HG02938 (cell line): ENCODE results near the gene CLDN3.
"Not testable (repeated sequence)": the region's sequence is repeated elsewhere in the genome, so short reads cannot be mapped to it uniquely, and the experiment has no call there.

ENCODE experiments used
- ATAC-seq: cut with Tn5 transposase; IDR thresholded peaks from one replicate; pipeline ENCODE4 v1.9.1; 2021; ENCODE audit warnings: mild to moderate bottlenecking, moderate library complexity; ENCODE audit not compliant: unreplicated experiment

CLDN3 gene

DNA sequence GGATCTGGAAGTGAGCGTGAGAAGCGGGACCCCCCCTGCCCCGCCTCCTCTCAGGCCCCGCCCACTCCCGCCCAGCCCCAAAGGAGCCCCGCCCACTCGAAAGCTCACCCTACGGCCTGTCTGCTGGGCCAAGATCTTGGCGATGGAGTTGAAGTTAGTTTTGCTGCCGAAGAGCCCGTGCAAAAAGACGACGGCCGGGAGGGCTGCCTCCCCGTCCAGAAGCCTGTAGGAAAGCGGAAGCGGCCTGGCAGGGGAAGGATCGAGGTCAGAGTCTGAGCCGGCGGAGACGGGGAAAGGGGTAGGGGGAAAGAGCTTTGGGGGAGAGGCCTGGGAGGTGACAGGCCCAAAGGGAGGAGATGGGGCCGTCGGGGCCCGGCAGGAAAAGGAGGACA is 31.9 kb downstream of the CLDN3 start:
- ATAC-seq = no peak

- ATAC-seq = no peak
Observed at GRCh38 chr7:73737491-73738219, 32.4 kb downstream of the CLDN3 start.

DNA sequence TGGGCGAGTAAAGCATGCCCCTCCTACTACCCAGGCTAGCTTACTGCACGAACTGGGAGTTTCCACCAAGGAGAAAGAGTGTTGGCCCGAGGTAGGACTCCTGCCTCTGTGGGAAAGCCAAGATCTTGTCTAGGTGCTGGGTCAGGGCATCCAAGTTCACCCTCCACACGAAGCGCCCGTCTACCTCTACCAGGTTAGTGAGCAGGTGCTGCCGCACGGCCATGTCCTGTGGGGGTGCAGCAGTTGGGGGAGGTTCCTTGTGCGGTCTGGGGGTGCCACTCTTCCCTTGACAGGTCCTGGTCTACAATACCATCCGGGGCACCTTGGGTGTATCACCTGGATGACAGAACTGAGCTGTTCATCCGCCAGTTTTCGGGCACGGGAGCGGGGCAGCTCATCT is 33.2 kb downstream of the CLDN3 start:
- no peak for ATAC-seq

- ATAC-seq = no peak
Observed at GRCh38 chr7:73735528-73735905, 34.6 kb downstream of the CLDN3 start.

- ATAC-seq = no peak
Observed at GRCh38 chr7:73734619-73735527, 35.2 kb downstream of the CLDN3 start.

- no peak for ATAC-seq
Observed at GRCh38 chr7:73732397-73732796, 37.7 kb downstream of the CLDN3 start.

DNA sequence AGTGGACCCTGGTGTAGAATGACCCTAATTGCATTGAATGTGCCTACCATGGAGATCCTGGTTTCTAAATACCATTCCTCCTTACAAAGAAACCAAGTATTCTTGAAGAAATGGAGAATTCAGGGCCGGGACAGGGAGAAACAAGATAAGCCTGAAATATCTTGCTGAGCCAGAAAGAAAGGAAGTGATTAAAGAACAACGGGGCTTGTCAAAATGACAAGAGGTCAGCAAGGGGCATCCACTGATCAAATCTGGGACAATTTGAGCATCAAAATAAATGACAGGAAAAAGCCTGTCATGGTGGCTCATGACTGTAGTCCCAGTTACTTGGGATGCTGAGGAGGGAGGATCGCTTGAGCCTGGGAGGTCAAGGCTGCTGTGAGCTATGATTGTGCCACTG is 39.6 kb downstream of the CLDN3 start:
- no peak for ATAC-seq

DNA sequence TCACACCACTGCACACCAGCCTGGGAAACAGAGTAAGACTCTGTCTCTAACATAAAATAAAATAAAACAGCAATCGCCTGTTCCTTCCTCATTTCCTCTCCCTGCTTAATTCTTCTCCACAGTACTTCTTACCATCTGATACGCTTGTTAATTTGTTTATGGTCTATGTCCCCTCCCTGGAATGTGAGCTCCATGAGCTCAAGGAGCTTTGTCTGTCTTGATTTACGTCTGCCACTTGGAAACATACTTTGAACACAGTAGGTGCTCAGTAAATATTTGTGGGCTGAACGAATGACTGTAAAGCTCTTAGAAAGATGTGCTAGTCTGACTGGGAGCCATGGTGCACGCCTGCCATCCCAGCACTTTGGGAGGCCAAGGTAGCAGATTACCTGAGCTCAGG is 41.5 kb downstream of the CLDN3 start:
- ATAC-seq = no peak

DNA sequence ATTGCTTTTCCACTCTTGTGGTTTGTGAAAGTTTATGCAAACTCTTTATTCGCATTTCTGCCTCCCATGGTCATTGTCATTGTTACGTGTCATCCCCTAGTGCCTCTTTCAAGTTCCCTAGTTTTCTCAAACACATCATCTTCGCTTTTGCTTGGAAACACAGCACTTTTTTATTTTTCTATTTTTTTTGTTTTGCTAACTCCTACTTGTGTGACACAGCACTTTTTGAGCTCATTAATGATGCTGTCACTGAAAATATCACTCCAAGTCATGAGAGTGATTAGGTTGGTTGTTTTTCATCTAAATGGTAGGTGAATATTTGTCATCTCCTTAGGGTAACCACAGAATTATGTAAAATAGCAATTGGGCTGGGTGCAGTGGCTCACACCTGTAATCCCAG is 42.1 kb downstream of the CLDN3 start:
- ATAC-seq = no peak

DNA sequence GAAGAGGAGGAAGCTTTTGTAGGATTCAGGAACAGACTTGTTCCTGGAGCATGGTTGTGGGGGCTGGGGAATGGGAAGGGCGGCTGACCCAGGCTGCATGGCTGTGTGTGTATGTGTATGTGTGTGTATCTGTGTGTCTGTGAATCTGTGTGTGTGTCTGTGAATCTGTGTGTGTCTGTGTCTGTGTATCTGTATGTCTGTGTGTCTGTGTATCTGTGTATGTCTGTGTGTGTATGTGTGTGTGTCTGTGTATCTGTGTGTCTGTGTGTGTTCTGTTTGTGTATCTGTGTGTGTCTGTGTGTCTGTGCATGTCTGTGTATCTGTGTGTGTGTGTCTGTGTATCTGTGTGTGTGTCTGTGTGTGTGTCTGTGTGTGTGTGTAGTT is 44.0 kb downstream of the CLDN3 start:
- ATAC-seq = no peak

GRCh38 chr7:73723813-73724212 is 46.3 kb downstream of the CLDN3 start:
- ATAC-seq = no peak

- ATAC-seq = no peak
Observed at GRCh38 chr7:73722785-73723184, 47.3 kb downstream of the CLDN3 start.

DNA sequence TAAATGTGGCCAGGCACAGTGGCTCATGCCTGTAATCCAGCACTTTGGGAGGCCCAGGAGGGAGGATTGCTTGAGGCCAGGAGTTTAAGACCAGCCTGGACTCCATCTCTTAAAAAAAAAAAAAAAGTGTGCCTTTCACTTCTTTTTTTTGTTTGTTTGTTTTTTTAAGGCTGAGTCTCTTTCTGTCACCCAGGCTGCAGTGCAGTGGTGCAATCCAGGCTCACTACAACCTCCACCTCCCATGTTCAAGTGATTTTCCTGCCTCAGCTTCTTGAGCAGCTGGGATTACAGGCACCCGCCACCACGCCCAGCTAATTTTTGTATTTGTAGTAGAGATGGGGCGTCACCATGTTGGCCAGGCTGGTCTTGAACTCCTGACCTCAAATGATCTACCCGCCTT is 47.9 kb downstream of the CLDN3 start:
- not testable (repeated sequence) for ATAC-seq

DNA sequence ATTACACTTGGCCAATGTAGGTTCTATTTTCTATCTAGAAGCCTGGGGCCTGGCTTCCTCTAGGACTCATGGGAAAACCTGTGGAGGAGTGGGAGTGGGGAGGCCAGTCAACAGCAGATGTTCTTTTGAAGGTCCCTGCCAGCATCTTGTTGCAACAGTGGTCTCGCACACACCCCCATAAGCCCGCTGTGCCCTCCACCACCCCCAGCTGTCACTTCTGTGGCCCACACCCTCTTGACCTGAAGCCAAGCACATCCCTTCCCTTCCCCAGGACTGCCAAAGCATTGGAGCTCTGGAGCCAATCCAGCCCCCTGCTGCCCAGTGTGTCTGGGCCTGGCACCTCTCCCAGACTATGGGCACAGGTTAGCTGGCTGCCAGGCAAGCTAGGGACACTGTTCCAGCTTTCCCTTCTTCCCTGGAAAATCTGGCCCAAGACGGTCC is 48.7 kb downstream of the CLDN3 start:
- no peak for ATAC-seq

DNA sequence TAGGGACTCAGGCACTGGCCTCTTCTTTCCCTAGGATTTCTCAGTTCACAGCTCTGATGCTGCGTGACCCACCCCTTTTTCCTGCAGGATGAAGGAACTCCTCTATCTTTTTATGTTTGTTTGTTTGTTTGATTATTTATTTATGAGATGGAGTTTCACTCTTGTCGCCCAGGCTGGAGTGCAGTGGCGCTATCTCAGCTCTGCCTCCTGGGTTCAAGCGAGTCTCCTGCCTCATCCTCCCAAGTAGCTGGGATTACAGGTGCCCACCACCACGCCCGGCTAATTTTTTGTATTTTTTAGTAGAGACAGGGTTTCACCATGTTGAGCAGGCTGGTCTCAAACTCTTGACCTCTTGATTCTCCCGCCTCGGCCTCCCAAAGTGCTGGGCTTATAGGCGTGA is 49.6 kb downstream of the CLDN3 start:
- ATAC-seq = not testable (repeated sequence)

DNA sequence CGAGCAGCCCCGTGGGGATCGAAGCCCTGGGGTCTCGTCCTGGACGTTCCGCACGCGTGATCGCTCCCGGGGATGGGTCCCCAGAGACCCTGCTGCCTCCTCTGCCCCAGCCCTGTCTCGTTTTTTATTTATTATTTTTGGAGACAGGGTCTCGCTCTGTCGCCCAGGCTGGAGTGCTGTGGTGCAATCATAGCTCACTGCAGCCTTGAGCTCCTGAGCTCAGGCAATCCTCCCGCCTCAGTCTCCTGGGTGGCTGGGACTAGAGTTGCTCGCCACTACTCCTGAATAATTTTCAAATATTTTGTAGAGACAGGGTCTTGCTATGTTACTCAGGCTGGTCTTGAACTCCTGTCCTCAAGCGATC is 50.3 kb downstream of the CLDN3 start:
- peak; percentile 4 for ATAC-seq
